Muscle of back (tissue), 11 donors: ENCODE results near the gene IL6. TPM values are rescaled to one million over a fixed set of nuclear protein-coding genes. Genes with fewer than 3 reads are reported as not detected.
"Not testable (repeated sequence)": the region's sequence is repeated elsewhere in the genome, so short reads cannot be mapped to it uniquely, and the experiment has no call there.

ENCODE experiments used
- DNase-seq, 3 donors: peaks; one replicate each; pipeline versions ENCODE4 v3.0.0 to v3.0.0-alpha.2; 2013
- polyA plus RNA-seq, 10 donors: library from polyadenylated mRNA; unstranded; fragments of 120-200 nt; gene quantifications; one replicate each; pipeline ENCODE4 v1.2.1, GENCODE V29; 2013; ENCODE audit not compliant: insufficient read length in 10 of 10

IL6 gene
- polyA plus RNA-seq, 10 donors = 0.23 to 1.0 (median 0.31) TPM; not detected in 4

- peak; percentile 60 to 81 (median 74) for DNase-seq
Measured at GRCh38 chr7:22726345-22726906, 574 bp upstream of the IL6 start.

DNA sequence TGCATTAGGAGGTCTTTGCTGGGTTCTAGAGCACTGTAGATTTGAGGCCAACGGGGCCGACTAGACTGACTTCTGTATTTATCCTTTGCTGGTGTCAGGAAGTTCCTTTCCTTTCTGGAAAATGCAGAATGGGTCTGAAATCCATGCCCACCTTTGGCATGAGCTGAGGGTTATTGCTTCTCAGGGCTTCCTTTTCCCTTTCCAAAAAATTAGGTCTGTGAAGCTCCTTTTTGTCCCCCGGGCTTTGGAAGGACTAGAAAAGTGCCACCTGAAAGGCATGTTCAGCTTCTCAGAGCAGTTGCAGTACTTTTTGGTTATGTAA is 675 bp downstream of the IL6 start:
- no peak for DNase-seq

GRCh38 chr7:22728401-22729029 is 1.5 kb downstream of the IL6 start:
- peak in 2 of 3 donors; percentile 22 to 60 for DNase-seq

DNA sequence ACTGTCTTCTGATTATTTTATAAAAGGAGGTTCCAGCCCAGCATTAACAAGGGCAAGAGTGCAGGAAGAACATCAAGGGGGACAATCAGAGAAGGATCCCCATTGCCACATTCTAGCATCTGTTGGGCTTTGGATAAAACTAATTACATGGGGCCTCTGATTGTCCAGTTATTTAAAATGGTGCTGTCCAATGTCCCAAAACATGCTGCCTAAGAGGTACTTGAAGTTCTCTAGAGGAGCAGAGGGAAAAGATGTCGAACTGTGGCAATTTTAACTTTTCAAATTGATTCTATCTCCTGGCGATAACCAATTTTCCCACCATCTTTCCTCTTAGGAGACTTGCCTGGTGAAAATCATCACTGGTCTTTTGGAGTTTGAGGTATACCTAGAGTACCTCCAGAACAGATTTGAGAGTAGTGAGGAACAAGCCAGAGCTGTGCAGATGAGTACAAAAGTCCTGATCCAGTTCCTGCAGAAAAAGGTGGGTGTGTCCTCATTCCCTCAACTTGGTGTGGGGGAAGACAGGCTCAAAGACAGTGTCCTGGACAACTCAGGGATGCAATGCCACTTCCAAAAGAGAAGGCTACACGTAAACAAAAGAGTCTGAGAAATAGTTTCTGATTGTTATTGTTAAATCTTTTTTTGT is 2.3 kb downstream of the IL6 start:
- no peak for DNase-seq

DNA sequence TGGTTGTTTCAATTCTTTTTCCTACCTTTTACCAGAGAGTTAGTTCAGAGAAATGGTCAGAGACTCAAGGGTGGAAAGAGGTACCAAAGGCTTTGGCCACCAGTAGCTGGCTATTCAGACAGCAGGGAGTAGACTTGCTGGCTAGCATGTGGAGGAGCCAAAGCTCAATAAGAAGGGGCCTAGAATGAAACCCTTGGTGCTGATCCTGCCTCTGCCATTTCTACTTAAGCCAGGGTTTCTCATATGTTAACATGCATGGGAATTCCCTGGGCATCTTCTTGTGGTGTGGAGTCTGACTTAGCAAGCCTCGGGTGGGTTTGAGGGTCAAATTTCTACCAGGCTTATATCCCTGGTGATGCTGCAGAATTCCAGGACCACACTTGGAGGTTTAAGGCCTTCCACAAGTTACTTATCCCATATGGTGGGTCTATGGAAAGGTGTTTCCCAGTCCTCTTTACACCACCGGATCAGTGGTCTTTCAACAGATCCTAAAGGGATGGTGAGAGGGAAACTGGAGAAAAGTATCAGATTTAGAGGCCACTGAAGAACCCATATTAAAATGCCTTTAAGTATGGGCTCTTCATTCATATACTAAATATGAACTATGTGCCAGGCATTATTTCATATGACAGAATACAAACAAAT is 3.2 kb downstream of the IL6 start:
- no peak for DNase-seq

DNA sequence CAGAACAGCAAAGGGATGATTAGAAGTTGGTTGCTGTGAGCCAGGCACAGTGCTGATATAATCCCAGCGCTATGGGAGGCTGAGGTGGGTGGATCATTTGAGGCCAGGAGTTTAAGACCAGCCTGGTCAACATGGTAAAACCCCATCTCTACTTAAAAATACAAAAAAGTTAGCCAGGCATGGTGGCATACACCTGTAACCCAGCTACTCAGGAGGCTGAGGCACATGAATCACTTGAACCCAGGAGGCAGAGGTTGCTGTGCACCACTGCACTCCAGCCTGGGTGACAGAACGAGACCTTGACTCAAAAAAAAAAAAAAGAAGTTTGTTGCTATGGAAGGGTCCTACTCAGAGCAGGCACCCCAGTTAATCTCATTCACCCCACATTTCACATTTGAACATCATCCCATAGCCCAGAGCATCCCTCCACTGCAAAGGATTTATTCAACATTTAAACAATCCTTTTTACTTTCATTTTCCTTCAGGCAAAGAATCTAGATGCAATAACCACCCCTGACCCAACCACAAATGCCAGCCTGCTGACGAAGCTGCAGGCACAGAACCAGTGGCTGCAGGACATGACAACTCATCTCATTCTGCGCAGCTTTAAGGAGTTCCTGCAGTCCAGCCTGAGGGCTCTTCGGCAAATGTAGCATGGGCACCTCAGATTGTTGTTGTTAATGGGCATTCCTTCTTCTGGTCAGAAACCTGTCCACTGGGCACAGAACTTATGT is 4.1 kb downstream of the IL6 start:
- DNase-seq = no peak

- no peak for DNase-seq
Measured at GRCh38 chr7:22731766-22732165, 4.8 kb downstream of the IL6 start.

DNA sequence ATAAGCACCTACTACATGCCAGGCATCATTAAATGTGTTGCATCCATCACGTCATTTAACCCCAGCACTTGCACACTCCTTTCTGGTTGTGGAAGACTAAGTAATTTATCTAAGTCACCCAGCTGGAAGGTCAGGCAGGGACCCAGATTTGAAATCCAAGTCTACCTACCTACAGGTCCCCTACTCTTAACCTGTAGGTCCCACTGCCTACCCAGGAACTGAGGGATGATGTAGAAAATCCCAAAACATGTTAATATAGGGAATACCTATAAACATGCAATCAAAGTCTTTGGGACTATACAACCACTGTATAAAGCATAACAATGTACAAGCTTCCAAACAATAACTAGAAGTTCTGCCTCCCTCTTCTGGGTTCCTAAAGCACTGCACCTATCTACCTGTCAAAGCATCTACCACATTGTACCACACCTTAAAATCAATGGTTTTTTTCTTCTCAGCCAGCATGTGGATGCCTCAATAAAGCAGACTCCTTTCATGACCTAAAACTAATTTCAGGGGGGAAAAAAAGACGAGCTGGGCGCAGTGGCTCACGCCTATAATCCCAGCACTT is 5.6 kb downstream of the IL6 start:
- DNase-seq = no peak

DNA sequence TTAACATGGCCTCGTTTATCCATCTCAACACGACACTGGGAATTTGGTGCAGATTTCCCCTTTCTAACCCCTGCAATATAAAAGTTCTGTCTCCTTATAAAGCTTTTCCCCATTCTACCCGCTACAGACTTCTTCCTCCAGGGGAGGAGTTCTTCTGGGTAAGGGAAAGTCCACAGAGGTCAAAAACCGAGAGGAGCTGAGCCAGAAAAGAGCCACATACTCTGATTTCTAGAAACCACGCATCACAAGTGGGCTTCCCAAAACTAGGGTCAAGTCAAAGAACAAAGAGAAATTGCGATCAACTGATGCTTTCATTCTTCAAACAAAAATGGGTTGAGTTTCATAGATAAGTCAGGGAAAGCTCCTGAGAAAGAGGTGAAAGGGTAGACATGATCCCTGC is 6.8 kb downstream of the IL6 start:
- DNase-seq = no peak

DNA sequence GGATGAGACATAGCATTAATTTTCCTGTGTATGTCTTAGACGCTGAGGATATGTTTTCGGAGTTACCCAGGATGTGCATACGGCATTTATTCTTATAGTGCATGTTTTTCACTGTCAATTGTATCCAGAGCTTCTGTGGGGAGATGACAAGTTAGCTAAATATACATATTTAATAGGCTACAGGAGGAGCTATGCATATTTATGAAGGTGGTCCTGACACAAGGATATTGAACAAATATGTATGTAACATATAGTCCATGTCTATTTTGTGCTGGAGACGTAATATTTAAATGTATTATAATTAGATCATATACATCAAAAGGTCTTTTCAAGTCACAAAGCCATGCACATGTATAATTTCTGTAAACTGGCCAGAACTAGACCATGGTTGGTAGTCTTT is 16.0 kb downstream of the IL6 start:
- DNase-seq = no peak

- no peak for DNase-seq
Measured at GRCh38 chr7:22751341-22751740, 24.3 kb downstream of the IL6 start.

- no peak for DNase-seq
Measured at GRCh38 chr7:22757338-22757994, 30.5 kb downstream of the IL6 start.

- no peak for DNase-seq
Measured at GRCh38 chr7:22758576-22758975, 31.6 kb downstream of the IL6 start.

- no peak for DNase-seq
Measured at GRCh38 chr7:22759721-22760120, 32.7 kb downstream of the IL6 start.

GRCh38 chr7:22762866-22763265 is 35.9 kb downstream of the IL6 start:
- DNase-seq = no peak

- DNase-seq = no peak
Measured at GRCh38 chr7:22765609-22766008, 38.6 kb downstream of the IL6 start.

DNA sequence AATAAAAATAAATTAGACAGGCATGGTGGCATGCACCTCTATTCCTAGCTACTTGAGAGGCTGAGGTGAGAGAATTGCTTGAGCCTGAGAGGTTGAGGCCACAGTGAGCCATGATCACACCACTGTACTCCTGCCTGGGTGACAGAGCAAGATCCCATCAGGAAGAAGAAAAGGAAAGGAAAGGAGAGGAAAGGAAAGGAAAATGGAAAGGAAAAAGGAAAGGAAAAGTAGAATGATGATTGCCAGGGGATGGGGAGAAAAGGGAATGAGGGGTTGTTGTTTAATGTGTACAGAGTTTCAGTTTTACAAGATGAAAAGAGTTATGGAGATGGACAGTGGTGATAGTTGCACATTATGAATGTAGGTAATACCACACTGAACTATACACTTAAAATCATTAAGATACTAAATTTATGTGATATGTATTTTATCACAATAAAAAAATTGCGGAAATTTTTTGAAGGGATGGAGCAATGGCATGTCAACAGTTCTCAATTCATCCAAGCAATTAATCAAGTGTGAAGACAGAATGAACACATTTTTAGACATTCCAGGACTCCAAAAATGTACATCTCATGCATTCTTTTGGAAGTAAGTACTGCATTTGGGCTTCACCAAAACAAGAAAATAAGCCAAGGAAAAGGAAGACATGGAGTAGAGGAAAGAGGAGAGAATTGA is 44.3 kb downstream of the IL6 start:
- DNase-seq = no peak

DNA sequence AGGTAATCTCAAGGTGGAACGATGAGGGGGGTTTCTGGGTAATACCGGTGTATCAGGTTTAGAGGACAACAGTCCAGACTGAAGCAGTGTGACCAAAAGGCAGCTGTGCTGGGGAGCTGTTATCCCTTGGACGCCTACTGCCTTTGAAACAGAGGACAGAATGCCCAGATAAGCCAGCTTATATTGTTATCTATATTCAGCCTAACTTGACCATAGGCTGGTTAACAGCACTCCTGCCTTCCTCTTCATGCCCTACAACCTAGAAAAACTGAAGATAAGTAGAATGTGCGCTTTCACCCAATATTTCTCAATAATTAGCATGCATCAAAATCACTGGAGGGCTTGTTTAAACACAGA is 44.9 kb downstream of the IL6 start:
- no peak for DNase-seq

- no peak for DNase-seq
Measured at GRCh38 chr7:22772885-22773284, 45.9 kb downstream of the IL6 start.

- no peak for DNase-seq
Measured at GRCh38 chr7:22776964-22777363, 50.0 kb downstream of the IL6 start.

DNA sequence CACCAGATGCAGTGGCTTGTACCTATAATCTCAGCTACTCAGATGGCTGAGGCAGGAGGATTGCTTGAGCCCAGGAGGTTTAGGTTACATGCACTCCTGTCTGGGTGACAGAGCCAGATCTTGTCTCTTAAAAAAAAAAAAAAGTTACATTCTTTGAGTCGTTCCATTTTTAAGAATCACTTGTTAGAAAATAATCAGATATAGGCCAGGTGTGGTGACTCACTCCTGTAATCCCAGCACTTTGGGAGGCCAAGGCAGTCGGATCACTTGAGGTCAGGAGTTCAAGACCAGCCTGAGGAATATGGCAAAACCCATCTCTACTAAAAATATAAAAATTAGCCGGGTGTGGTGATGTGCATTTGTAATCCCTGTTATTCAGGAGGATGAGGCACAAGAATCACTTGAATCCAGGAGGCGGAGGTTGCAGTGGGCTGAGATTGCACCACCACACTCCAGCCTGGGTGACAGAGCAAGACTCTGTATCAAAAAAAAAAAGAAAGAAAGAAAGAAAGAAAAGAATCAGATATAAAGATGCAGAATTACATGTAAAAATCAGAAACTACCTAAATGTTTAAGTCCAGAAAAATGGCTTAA is 52.8 kb downstream of the IL6 start:
- DNase-seq = not testable (repeated sequence)
